ENCODE measurements around the gene PDXDC1. TPM values are rescaled to one million over a fixed set of nuclear protein-coding genes. Genes with fewer than 3 reads are reported as not detected.
A peak's percentile ranks its signal among the peaks of the same experiment; 100 is the strongest.
"Not testable (repeated sequence)": the region's sequence is repeated elsewhere in the genome, so short reads cannot be mapped to it uniquely, and the experiment has no call there.

The PDXDC1 gene, protein sequence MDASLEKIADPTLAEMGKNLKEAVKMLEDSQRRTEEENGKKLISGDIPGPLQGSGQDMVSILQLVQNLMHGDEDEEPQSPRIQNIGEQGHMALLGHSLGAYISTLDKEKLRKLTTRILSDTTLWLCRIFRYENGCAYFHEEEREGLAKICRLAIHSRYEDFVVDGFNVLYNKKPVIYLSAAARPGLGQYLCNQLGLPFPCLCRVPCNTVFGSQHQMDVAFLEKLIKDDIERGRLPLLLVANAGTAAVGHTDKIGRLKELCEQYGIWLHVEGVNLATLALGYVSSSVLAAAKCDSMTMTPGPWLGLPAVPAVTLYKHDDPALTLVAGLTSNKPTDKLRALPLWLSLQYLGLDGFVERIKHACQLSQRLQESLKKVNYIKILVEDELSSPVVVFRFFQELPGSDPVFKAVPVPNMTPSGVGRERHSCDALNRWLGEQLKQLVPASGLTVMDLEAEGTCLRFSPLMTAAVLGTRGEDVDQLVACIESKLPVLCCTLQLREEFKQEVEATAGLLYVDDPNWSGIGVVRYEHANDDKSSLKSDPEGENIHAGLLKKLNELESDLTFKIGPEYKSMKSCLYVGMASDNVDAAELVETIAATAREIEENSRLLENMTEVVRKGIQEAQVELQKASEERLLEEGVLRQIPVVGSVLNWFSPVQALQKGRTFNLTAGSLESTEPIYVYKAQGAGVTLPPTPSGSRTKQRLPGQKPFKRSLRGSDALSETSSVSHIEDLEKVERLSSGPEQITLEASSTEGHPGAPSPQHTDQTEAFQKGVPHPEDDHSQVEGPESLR
- total RNA-seq, result 10 to 100 TPM; 44.6 to 45.0 TPM

DNA sequence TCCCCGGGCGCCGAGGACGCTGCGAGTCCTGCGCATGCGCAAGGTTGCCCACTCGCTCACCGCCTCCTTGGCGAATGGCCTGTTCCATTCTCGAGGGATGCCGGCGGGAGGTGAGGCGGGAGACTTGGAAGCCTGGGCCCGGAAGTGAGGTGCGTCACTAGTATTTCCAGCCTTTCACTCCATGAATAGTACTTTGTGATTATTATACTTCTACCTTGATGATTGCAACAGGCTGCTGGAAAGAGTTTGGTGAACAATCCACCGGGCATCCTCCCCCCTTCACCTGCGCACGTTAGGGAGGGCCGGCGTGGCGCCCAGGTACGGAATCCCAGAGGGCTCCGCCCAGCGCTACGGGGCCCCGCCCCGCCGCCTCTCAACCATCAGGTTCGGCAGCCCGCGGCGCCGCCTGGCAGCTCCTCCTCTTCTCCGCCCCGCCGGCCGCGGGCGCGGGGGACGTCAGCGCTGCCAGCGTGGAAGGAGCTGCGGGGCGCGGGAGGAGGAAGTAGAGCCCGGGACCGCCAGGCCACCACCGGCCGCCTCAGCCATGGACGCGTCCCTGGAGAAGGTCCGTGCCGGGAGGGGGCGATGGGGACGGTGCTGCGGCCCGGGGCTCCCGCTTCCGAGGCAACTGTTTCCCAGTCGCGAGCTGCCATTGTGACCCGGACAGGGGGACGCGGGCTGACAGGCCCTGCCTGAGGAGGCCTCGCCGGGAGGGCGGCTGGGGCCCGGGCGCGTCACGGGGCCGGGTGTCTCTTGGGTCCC, at the start of gene PDXDC1:
PDXDC1 (plus strand) TSS at position 371 of the 762 bp plus-strand sequence; CDS start at position 545, 174 bp downstream.
- POLR2A ChIA-PET; H3K36me3 Mint-ChIP-seq (ENCODE audit: low read depth); CTCF ChIA-PET; H3K9me3 Mint-ChIP-seq; intact Hi-C loops (cut with micrococcal nuclease); H3K27me3 Mint-ChIP-seq: not testable (repeated sequence)
- Mint-ChIP-seq H3K4me3 (peak within 1 kb of the TSS; percentile 88), H3K4me1 (ENCODE audit: low read depth) (peaks cover 11% of the 10 kb centered on the region), H3K27ac (peak within 1 kb of the TSS; percentile 91)
- DNase-seq, result peak; percentile 98
- ATAC-seq, result peak; percentile 98

DNA sequence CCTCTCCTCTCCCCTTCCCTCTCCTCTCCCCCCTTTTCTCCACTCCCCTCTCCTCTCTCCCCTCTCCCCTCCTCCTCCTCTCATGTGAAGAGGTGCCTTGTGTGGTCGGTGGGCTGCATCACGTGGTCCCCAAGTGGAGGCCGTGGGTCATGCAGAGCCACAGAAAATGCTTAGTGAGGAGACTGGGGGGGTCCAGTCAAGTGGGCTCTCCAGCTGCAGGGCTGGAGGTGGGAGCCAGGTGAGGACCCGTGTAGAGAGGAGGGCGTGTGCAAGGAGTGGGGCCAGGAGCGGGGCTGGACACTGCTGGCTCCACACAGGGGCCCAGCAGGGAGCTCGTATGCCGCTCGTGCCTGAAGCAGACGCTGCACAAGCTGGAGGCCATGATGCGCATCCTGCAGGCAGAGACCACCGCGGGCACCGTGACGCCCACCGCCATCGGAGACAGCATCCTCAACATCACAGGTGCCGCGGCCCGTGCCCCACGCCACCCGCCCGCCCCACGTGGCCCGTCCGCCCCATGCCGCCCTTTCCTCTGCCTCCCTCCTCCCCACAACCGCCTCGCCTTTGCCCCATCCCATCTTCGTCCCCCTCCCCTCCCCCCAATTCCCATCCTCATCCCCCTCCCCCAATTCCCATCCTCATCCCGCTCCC, 46.6 kb upstream of the PDXDC1 start:
- H3K27ac Mint-ChIP-seq; H3K4me3 Mint-ChIP-seq; POLR2A ChIA-PET; CTCF ChIA-PET; H3K27me3 Mint-ChIP-seq; intact Hi-C loops (cut with micrococcal nuclease); H3K36me3 Mint-ChIP-seq (ENCODE audit: low read depth); H3K4me1 Mint-ChIP-seq (ENCODE audit: low read depth); H3K9me3 Mint-ChIP-seq; DNase-seq: not testable (repeated sequence)
- ATAC-seq, result peak; percentile 30

DNA sequence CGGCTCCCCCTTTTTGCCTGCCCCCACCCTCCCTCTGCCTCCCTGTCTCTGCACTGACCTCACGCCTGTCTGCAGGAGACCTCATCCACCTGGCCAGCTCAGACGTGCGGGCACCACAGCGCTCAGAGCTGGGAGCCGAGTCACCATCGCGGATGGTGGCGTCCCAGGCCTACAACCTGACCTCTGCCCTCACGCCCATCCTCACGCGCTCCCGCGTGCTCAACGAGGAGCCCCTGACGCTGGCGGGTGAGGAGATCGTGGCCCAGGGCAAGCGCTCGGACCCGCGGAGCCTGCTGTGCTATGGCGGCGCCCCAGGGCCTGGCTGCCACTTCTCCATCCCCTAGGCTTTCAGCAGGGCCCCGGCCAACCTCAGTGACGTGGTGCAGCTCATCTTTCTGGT, 45.6 kb upstream of the PDXDC1 start:
- H3K9me3 Mint-ChIP-seq; DNase-seq; H3K36me3 Mint-ChIP-seq (ENCODE audit: low read depth); ATAC-seq; intact Hi-C loops (cut with micrococcal nuclease); CTCF ChIA-PET; H3K27ac Mint-ChIP-seq; H3K27me3 Mint-ChIP-seq; POLR2A ChIA-PET; H3K4me1 Mint-ChIP-seq (ENCODE audit: low read depth); H3K4me3 Mint-ChIP-seq: not testable (repeated sequence)

DNA sequence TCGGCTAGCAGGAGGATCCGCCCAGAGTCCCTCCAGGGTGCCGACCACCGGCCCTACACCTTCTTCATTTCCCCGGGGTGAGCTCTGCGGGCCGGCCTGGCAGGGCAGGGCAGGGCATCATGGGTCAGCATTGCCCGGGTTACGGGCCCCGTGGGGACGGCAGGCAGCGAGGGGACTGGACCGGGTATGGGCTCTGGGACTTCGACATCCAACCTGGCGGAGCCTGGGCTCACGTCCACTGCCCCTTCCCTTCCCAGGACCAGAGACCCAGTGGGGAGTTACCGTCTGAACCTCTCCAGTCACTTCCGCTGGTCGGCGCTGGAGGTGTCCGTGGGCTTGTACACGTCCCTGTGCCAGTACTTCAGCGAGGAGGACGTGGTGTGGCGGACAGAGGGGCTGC, 44.6 kb upstream of the PDXDC1 start:
- ATAC-seq; intact Hi-C loops (cut with micrococcal nuclease); CTCF ChIA-PET; POLR2A ChIA-PET; H3K4me3 Mint-ChIP-seq; H3K27ac Mint-ChIP-seq; DNase-seq; H3K27me3 Mint-ChIP-seq; H3K36me3 Mint-ChIP-seq (ENCODE audit: low read depth); H3K9me3 Mint-ChIP-seq; H3K4me1 Mint-ChIP-seq (ENCODE audit: low read depth): not testable (repeated sequence)

DNA sequence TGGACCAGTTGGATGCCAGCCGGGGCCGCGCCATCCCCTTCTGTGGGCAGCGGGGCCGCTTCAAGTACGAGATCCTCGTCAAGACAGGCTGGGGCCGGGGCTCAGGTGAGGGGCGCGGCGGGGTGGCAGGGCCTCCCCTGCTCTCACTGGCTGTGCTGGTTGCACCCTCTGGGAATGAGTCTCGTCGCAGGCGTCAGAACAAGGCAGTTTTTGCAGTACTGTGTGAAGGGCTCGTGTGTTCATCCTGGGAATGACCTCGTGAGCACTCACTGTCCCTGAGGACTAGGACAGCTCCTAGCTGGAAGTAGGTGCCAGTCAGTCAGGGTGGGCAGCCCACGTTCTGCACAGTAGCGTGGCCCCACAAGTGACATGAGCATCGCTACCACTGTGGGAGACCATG, 43.9 kb upstream of the PDXDC1 start:
- H3K9me3 Mint-ChIP-seq; ATAC-seq; DNase-seq; H3K27me3 Mint-ChIP-seq; POLR2A ChIA-PET; H3K4me1 Mint-ChIP-seq (ENCODE audit: low read depth); intact Hi-C loops (cut with micrococcal nuclease); H3K4me3 Mint-ChIP-seq; H3K27ac Mint-ChIP-seq; H3K36me3 Mint-ChIP-seq (ENCODE audit: low read depth); CTCF ChIA-PET: not testable (repeated sequence)

DNA sequence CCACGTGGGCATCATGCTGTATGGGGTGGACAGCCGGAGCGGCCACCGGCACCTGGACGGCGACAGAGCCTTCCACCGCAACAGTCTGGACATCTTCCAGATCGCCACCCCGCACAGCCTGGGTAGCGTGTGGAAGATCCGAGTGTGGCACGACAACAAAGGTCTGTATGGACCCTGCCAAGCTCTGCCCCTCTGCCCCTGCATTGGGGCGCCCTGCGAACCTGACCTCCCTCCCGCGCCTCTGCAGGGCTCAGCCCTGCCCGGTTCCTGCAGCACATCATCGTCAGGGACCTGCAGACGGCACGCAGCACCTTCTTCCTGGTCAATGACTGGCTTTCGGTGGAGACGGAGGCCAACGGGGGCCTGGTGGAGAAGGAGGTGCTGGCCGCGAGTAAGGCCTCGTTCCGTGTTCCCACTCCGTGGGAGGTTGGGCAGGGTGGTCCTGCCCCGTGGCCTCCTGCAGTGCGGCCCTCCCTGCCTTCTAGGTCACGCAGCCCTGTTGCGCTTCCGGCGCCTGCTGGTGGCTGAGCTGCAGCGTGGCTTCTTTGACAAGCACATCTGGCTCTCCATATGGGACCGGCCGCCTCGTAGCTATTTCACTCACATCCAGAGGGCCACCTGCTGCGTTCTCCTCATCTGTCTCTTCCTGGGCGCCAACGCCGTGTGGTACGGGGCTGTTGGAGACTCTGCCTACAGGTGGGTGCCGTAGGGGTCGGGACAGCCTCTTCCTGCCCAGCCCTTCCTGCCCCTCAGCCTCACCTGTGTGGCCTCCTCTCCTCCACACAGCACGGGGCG, 42.0 kb upstream of the PDXDC1 start:
- H3K9me3 Mint-ChIP-seq; H3K36me3 Mint-ChIP-seq (ENCODE audit: low read depth); ATAC-seq; POLR2A ChIA-PET; intact Hi-C loops (cut with micrococcal nuclease); H3K4me3 Mint-ChIP-seq; H3K4me1 Mint-ChIP-seq (ENCODE audit: low read depth); DNase-seq; H3K27me3 Mint-ChIP-seq; H3K27ac Mint-ChIP-seq; CTCF ChIA-PET: not testable (repeated sequence)

DNA sequence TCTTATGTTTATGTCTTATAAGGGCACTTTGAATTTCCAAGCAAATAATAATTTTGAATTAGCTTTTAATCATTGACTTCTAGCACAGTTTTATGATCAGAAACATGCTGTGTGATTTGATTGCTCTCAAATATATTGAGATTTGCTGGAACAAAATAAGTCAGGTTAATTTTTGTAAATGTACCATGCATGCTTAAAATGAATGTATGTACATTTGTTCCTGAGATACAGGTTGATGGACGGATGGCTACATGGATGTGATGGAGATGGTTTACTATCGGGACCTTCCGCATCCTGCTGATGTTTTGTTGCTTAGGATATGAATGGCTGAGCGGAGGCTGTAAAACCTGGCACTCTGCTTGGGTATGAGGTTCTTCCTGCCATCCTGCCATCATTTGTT, 37.7 kb upstream of the PDXDC1 start, which contains the start of gene NPIPA1:
NPIPA1 (plus strand) TSS at position 301 of the 400 bp plus-strand sequence; CDS start at position 301, 0 bp downstream.
- H3K27ac Mint-ChIP-seq; H3K27me3 Mint-ChIP-seq; H3K36me3 Mint-ChIP-seq (ENCODE audit: low read depth); CTCF ChIA-PET; H3K9me3 Mint-ChIP-seq; H3K4me3 Mint-ChIP-seq; H3K4me1 Mint-ChIP-seq (ENCODE audit: low read depth); DNase-seq; POLR2A ChIA-PET; intact Hi-C loops (cut with micrococcal nuclease); ATAC-seq: not testable (repeated sequence)

DNA sequence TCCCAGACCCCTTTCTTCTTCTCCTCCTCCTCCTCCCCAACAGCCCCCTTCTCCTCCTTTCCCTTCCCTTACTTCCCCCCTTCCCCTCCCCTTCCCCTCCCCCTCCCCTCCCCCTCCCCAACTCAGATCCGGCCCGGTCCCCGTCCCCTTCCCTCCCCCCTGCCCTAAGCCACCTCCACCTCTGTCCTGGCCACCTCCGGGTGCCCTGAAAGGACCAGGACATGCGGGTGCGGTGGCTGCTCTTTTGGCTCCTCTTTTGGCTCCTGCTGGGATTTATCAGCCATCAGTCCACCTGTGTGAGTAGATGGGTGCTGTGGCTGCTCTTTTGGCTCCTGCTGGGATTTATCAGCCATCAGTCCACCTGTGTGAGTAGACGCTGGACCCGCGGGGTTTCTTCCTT, 36.8 kb upstream of the PDXDC1 start:
- H3K27me3 Mint-ChIP-seq; POLR2A ChIA-PET; H3K27ac Mint-ChIP-seq; DNase-seq; H3K9me3 Mint-ChIP-seq; H3K4me3 Mint-ChIP-seq; intact Hi-C loops (cut with micrococcal nuclease); ATAC-seq; CTCF ChIA-PET; H3K36me3 Mint-ChIP-seq (ENCODE audit: low read depth); H3K4me1 Mint-ChIP-seq (ENCODE audit: low read depth): not testable (repeated sequence)

DNA sequence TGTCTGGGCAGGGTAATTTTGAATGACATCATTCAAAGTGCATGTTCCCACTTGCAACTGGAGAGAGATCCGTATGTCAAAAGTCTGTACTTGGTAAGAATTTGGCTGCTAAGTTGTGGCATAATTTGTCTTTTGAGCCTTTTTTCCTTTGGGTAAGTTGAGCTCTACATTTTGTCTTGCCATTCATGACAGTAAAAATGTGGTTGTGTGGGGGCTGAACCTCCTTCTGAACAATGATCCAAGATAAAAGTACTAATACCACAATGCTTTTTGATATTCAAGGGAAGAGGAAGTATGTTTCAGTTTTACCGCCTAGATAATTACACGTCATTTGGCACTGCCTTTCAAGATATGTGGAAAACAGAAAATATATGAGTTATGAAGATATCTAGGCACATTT, 32.1 kb upstream of the PDXDC1 start:
- H3K9me3 Mint-ChIP-seq; CTCF ChIA-PET; ATAC-seq; H3K4me3 Mint-ChIP-seq; H3K36me3 Mint-ChIP-seq (ENCODE audit: low read depth); intact Hi-C loops (cut with micrococcal nuclease); H3K4me1 Mint-ChIP-seq (ENCODE audit: low read depth); H3K27me3 Mint-ChIP-seq; POLR2A ChIA-PET: not testable (repeated sequence)
- peak; percentile 46 for DNase-seq
- peak overlapping the region; percentile 34 for H3K27ac Mint-ChIP-seq

Data from activated CD8-positive, alpha-beta T cell treated with anti-CD3 and anti-CD28 coated beads for 36 hours (primary cell).